B cell (primary cell): ENCODE measurements around the gene FERMT3.

ENCODE experiments used
- EZH2 ChIP-seq: IDR thresholded peaks from 2 replicates; pipeline ENCODE4 v1.6.1; 2012; ENCODE audit warnings: borderline replicate concordance, low read depth, mild to moderate bottlenecking, moderate library complexity, low read length; ENCODE audit not compliant: insufficient read depth, poor library complexity, severe bottlenecking
- TF ChIP-seq, protein P1 (sequence below): fragments of 200-600 bp; IDR thresholded peaks from one replicate; pipeline ENCODE4 v1.8.0; 2022; ENCODE audit warnings: antibody characterized with exemption, mild to moderate bottlenecking

DNA sequence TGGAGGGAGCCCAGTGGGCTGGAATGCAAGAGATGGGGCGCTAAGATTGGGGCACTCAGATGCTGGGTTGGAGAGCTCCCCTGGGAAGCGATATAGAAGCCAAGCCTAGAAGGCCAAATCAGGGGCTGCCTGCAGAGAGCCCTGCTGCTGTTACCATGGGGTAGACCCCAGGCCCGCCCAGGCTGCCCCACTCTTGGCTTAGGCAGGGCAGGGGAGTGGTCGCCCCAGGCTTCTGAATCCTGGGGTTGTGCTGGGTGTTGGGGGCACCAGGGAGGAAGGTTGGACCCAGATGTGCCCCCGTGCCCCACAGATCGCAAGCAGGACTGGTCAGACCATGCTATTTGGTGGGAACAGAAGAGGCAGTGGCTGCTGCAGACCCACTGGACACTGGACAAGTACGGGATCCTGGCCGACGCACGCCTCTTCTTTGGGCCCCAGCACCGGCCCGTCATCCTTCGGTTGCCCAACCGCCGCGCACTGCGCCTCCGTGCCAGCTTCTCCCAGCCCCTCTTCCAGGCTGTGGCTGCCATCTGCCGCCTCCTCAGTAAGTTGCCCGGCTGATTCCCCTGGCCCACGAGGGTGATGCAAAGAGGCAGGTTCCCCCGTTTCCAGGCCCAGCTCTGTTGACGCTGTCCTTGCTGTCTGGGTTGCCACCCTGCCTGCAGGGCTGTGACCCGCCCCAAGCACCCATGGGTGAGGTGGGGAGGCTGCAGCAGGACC lies 3.9 kb downstream of the FERMT3 start:
- TF ChIP-seq, protein P1, sequence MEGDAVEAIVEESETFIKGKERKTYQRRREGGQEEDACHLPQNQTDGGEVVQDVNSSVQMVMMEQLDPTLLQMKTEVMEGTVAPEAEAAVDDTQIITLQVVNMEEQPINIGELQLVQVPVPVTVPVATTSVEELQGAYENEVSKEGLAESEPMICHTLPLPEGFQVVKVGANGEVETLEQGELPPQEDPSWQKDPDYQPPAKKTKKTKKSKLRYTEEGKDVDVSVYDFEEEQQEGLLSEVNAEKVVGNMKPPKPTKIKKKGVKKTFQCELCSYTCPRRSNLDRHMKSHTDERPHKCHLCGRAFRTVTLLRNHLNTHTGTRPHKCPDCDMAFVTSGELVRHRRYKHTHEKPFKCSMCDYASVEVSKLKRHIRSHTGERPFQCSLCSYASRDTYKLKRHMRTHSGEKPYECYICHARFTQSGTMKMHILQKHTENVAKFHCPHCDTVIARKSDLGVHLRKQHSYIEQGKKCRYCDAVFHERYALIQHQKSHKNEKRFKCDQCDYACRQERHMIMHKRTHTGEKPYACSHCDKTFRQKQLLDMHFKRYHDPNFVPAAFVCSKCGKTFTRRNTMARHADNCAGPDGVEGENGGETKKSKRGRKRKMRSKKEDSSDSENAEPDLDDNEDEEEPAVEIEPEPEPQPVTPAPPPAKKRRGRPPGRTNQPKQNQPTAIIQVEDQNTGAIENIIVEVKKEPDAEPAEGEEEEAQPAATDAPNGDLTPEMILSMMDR, result no peak
- TF ChIP-seq EZH2, result no peak
